ENCODE measurements around the gene CCAR1.
"Not testable (repeated sequence)": the region's sequence is repeated elsewhere in the genome, so short reads cannot be mapped to it uniquely, and the experiment has no call there.

CCAR1 gene

GRCh38 chr10:68720793-68721672 lies at the start of gene CCAR1:
TSS of gene CCAR1 (plus strand) at chr10:68721239. CDS start at chr10:68722505, 1,266 bp downstream.
- peak; percentile 99 for DNase-seq

- no peak for DNase-seq
Measured at GRCh38 chr10:68684413-68684812, 36.6 kb upstream of the CCAR1 start.

GRCh38 chr10:68696018-68696417 lies 25.0 kb upstream of the CCAR1 start:
- no peak for DNase-seq

- no peak for DNase-seq
Measured at GRCh38 chr10:68697106-68697505, 23.9 kb upstream of the CCAR1 start.

GRCh38 chr10:68700197-68700596 lies 20.8 kb upstream of the CCAR1 start:
- DNase-seq, result no peak

- DNase-seq, result no peak
Measured at GRCh38 chr10:68705548-68705947, 15.5 kb upstream of the CCAR1 start.

GRCh38 chr10:68708987-68709386 lies 12.1 kb upstream of the CCAR1 start:
- DNase-seq, result not testable (repeated sequence)

GRCh38 chr10:68713065-68713464 lies 8.0 kb upstream of the CCAR1 start:
- not testable (repeated sequence) for DNase-seq

GRCh38 chr10:68717435-68717834 lies 3.6 kb upstream of the CCAR1 start:
- DNase-seq, result no peak

- no peak for DNase-seq
Measured at GRCh38 chr10:68721673-68722335, 765 bp downstream of the CCAR1 start.

- DNase-seq, result no peak
Measured at GRCh38 chr10:68725016-68725415, 4.0 kb downstream of the CCAR1 start.

- DNase-seq, result no peak
Measured at GRCh38 chr10:68727146-68727545, 6.1 kb downstream of the CCAR1 start.

- DNase-seq, result no peak
Measured at GRCh38 chr10:68732651-68733050, 11.6 kb downstream of the CCAR1 start.

- no peak for DNase-seq
Measured at GRCh38 chr10:68734349-68734748, 13.3 kb downstream of the CCAR1 start.

- no peak for DNase-seq
Measured at GRCh38 chr10:68735119-68735518, 14.1 kb downstream of the CCAR1 start.

- DNase-seq, result not testable (repeated sequence)
Measured at GRCh38 chr10:68735739-68736138, 14.7 kb downstream of the CCAR1 start.

GRCh38 chr10:68740676-68741075 lies 19.6 kb downstream of the CCAR1 start:
- not testable (repeated sequence) for DNase-seq

GRCh38 chr10:68742397-68742796 lies 21.4 kb downstream of the CCAR1 start:
- DNase-seq, result no peak

- DNase-seq, result no peak
Measured at GRCh38 chr10:68752711-68753350, 31.8 kb downstream of the CCAR1 start.

- no peak for DNase-seq
Measured at GRCh38 chr10:68756246-68756645, 35.2 kb downstream of the CCAR1 start.

GRCh38 chr10:68756766-68757165 lies 35.7 kb downstream of the CCAR1 start:
- DNase-seq, result no peak

GRCh38 chr10:68759223-68759863 lies 38.3 kb downstream of the CCAR1 start:
- no peak for DNase-seq

- DNase-seq, result no peak
Measured at GRCh38 chr10:68759967-68760366, 38.9 kb downstream of the CCAR1 start.

All from GDM1 (cell line).